Ishikawa (cell line): Measurements from ENCODE around the gene RRAGA.

ENCODE experiments used
- CREB1 ChIP-seq: IDR thresholded peaks from 2 replicates; pipeline ENCODE4 v1.6.1; 2012; ENCODE audit warnings: low read depth
- TCF12 ChIP-seq: IDR thresholded peaks from 2 replicates; pipeline ENCODE4 v1.6.1; 2012; ENCODE audit warnings: low read depth
- YY1 ChIP-seq: IDR thresholded peaks from 2 replicates; pipeline ENCODE4 v1.6.1; 2012; ENCODE audit warnings: low read depth

GRCh38 chr9:19018201-19018600 is 31.0 kb upstream of the RRAGA start:
- TF ChIP-seq TCF12 (no peak), CREB1 (no peak), YY1 (no peak)
